Measurements from ENCODE around the gene ESRRA.

DNA sequence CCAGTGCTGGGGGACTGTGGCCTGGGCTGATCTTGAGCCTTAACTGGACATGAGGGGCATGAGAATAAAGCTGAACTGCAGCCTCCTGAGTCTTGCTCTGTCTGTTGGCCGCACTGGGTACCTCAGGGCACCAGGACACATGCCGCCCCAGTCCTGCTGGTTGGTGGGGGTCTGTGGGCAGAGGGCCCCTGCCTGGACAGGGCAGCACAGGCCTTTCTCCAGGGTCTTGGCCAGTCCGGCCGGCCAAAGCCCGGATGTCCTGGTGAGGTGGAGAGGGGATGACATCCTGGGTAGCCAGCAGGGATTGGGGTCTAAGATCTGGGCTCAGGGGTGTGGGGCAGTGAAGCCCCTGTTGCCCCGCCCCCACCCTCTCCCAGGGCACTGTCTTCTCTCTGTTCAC, 52.1 kb downstream of the ESRRA start:
- TF ChIP-seq CHD1 (IDR thresholded peaks at IDR 0.05; ENCODE audit: low read depth, low read length) (no peak), MXI1 (IDR thresholded peaks at IDR 0.05; ENCODE audit: borderline replicate concordance, low read depth, low read length) (no peak), POLR2A (IDR thresholded peaks at IDR 0.05; ENCODE audit: low read depth, low read length) (no peak), RFX5 (IDR thresholded peaks at IDR 0.05; ENCODE audit: low read depth, low read length) (no peak)
- TF ChIP-seq, protein P1, sequence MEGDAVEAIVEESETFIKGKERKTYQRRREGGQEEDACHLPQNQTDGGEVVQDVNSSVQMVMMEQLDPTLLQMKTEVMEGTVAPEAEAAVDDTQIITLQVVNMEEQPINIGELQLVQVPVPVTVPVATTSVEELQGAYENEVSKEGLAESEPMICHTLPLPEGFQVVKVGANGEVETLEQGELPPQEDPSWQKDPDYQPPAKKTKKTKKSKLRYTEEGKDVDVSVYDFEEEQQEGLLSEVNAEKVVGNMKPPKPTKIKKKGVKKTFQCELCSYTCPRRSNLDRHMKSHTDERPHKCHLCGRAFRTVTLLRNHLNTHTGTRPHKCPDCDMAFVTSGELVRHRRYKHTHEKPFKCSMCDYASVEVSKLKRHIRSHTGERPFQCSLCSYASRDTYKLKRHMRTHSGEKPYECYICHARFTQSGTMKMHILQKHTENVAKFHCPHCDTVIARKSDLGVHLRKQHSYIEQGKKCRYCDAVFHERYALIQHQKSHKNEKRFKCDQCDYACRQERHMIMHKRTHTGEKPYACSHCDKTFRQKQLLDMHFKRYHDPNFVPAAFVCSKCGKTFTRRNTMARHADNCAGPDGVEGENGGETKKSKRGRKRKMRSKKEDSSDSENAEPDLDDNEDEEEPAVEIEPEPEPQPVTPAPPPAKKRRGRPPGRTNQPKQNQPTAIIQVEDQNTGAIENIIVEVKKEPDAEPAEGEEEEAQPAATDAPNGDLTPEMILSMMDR (conservative IDR thresholded peaks at IDR 0.05; ENCODE audit: low read depth, low read length) = no peak

All from IMR-90 (cell line).